H1 (cell line): ENCODE measurements around the gene BCAS1. TPM values are rescaled to one million over a fixed set of nuclear protein-coding genes. Genes with fewer than 3 reads are reported as not detected.

ENCODE experiments used
- CTCF ChIA-PET: fragments of 300-600 bp; sonication (Branson Sonifier 250); formaldehyde crosslinking; loops from one replicate; lab custom pipeline; 2021; ENCODE audit not compliant: partially characterized antibody; lab: Charles Lee
- POLR2A ChIA-PET: fragments of 300-600 bp; sonication (Branson Sonifier 250); formaldehyde crosslinking; loops from one replicate; lab custom pipeline; 2021; ENCODE audit warnings: inconsistent platforms; ENCODE audit not compliant: partially characterized antibody; lab: Charles Lee
- DNase-seq, 2 experiments: peaks; one replicate each; pipeline versions ENCODE4 v3.0.0 to v3.0.0-alpha.2; 2010 to 2022; ENCODE audit warnings: low spot score in 2 of 2, low read depth in 1 of 2, mixed read lengths in 1 of 2
- FAIRE-seq: peaks from 2 replicates; lab custom pipeline; 2011; peaks lifted over from hg19 to GRCh38; lab: Jason Lieb, UNC
- H2AFZ ChIP-seq: 2 replicates; pipeline ENCODE4 v1.8.1; 2012; ENCODE audit warnings: low read length, inconsistent platforms
- H2AK5ac ChIP-seq: 2 replicates; pipeline ENCODE4 v1.6.1; 2013; ENCODE audit warnings: low read depth, low read length
- H2BK120ac ChIP-seq: replicated peaks from 2 replicates; pipeline ENCODE3; 2013; ENCODE audit warnings: low read depth, low read length, inconsistent platforms
- H2BK12ac ChIP-seq: 2 replicates; pipeline ENCODE4 v1.6.1; 2013; ENCODE audit warnings: low read depth, low read length
- H2BK15ac ChIP-seq: 2 replicates; pipeline ENCODE4 v1.6.1; 2013; ENCODE audit warnings: low read length
- H2BK20ac ChIP-seq: 2 replicates; pipeline ENCODE4 v1.6.1; 2013; ENCODE audit warnings: low read length
- H2BK5ac ChIP-seq: 2 replicates; pipeline ENCODE4 v1.6.1; 2013; ENCODE audit warnings: low read depth, low read length
- H3K14ac ChIP-seq: 2 replicates; pipeline ENCODE4 v1.6.1; 2013; ENCODE audit warnings: inconsistent platforms; ENCODE audit not compliant: insufficient read length
- H3K18ac ChIP-seq: 2 replicates; pipeline ENCODE4 v1.6.1; 2013; ENCODE audit warnings: low read length; ENCODE audit errors: extremely low read depth
- H3K23ac ChIP-seq: 2 replicates; pipeline ENCODE4 v1.6.1; 2013; ENCODE audit warnings: inconsistent platforms; ENCODE audit not compliant: insufficient read length
- H3K23me2 ChIP-seq: 2 replicates; pipeline ENCODE4 v1.6.1; 2013; ENCODE audit warnings: low read depth, low read length
- H3K27ac ChIP-seq: 2 replicates; pipeline ENCODE4 v1.6.1; 2011; ENCODE audit warnings: low read depth, low read length, inconsistent platforms
- H3K27me3 ChIP-seq, 4 experiments: replicated peaks in 1 of 4; 1 replicate in 1 of 4; 2 replicates in 3 of 4; pipeline versions ENCODE4 v1.6.1 to v1.8.1; 2011 to 2013; ENCODE audit warnings: low read length in 3 of 4, mild to moderate bottlenecking in 3 of 4, inconsistent platforms in 2 of 4, mixed read lengths in 2 of 4, moderate library complexity in 1 of 4; ENCODE audit not compliant: control insufficient read depth in 3 of 4, insufficient read depth in 3 of 4; ENCODE audit errors: extremely low read depth in 1 of 4
- H3K36me3 ChIP-seq, 4 experiments: 2 replicates each; pipeline versions ENCODE4 v1.6.1 to v1.8.1; 2011 to 2013; ENCODE audit warnings: mild to moderate bottlenecking in 4 of 4, low read length in 3 of 4, moderate library complexity in 2 of 4, control low read depth in 1 of 4, inconsistent platforms in 1 of 4; ENCODE audit not compliant: insufficient read depth in 4 of 4, control insufficient read depth in 2 of 4
- H3K4ac ChIP-seq: replicated peaks from 2 replicates; pipeline ENCODE3; 2013; ENCODE audit warnings: low read length, low read depth, mixed read lengths, inconsistent platforms; ENCODE audit not compliant: insufficient read length
- H3K4me1 ChIP-seq, 4 experiments: replicated peaks in 1 of 4; 1 replicate in 1 of 4; 2 replicates in 3 of 4; pipeline versions ENCODE4 v1.6.1 to v1.8.1; 2011 to 2013; ENCODE audit warnings: low read length in 3 of 4, inconsistent platforms in 2 of 4, mixed read lengths in 1 of 4; ENCODE audit not compliant: insufficient read depth in 4 of 4, control insufficient read depth in 3 of 4
- H3K4me2 ChIP-seq, 2 experiments: 2 replicates each; pipeline versions ENCODE4 v1.6.1 to v1.8.1; 2011 to 2013; ENCODE audit warnings: low read depth in 2 of 2, low read length in 2 of 2, control low read depth in 1 of 2, inconsistent platforms in 1 of 2, mild to moderate bottlenecking in 1 of 2; ENCODE audit not compliant: insufficient read depth in 1 of 2
- H3K4me3 ChIP-seq, 4 experiments: fragments of 200-600, 300-600 bp in 1 of 4; sonication (generic), shearing (Covaris generic), sonication (Bioruptor Twin) in 1 of 4; 2 replicates each; pipeline versions ENCODE4 v1.5.1 to v1.8.1; 2011 to 2016; ENCODE audit warnings: low read length in 4 of 4, low read depth in 3 of 4, control low read depth in 2 of 4, inconsistent platforms in 2 of 4, mild to moderate bottlenecking in 2 of 4, mixed read lengths in 1 of 4, moderate library complexity in 1 of 4; ENCODE audit not compliant: insufficient read depth in 2 of 4; ENCODE audit errors: extremely low read depth in 1 of 4
- H3K56ac ChIP-seq: replicated peaks from 2 replicates; pipeline ENCODE3; 2013; ENCODE audit warnings: low read depth, mild to moderate bottlenecking, mixed read lengths, low read length, inconsistent platforms; ENCODE audit not compliant: insufficient read length
- H3K79me1 ChIP-seq: 2 replicates; pipeline ENCODE4 v1.6.1; 2013; ENCODE audit warnings: low read depth, low read length, control low read depth
- H3K79me2 ChIP-seq, 2 experiments: 2 replicates each; pipeline versions ENCODE4 v1.6.1 to v1.8.1; 2012 to 2013; ENCODE audit warnings: low read length in 2 of 2, mild to moderate bottlenecking in 2 of 2, inconsistent platforms in 1 of 2; ENCODE audit not compliant: insufficient read depth in 2 of 2, control insufficient read depth in 1 of 2
- H3K9ac ChIP-seq, 4 experiments: replicated peaks in 1 of 4; 1 replicate in 1 of 4; 2 replicates in 3 of 4; pipeline versions ENCODE4 v1.6.1 to v1.8.1; 2011 to 2013; ENCODE audit warnings: low read depth in 3 of 4, low read length in 3 of 4, control low read depth in 2 of 4, mild to moderate bottlenecking in 2 of 4, moderate library complexity in 2 of 4, inconsistent platforms in 1 of 4; ENCODE audit errors: extremely low read depth in 1 of 4
- H3K9me3 ChIP-seq, 2 experiments: 2 replicates each; pipeline versions ENCODE4 v1.6.1 to v1.8.1; 2012 to 2013; ENCODE audit warnings: mild to moderate bottlenecking in 2 of 2, moderate library complexity in 2 of 2, control low read depth in 1 of 2, inconsistent platforms in 1 of 2, low read depth in 1 of 2, low read length in 1 of 2, mixed read lengths in 1 of 2; ENCODE audit not compliant: insufficient read depth in 2 of 2
- H4K20me1 ChIP-seq, 2 experiments: replicated peaks in 1 of 2; 2 replicates each; pipeline versions ENCODE3 to v1.8.1; 2011 to 2013; ENCODE audit warnings: inconsistent platforms in 2 of 2, low read length in 2 of 2, mild to moderate bottlenecking in 1 of 2; ENCODE audit not compliant: insufficient read depth in 2 of 2, control insufficient read depth in 1 of 2
- H4K5ac ChIP-seq: 2 replicates; pipeline ENCODE4 v1.6.1; 2013; ENCODE audit warnings: low read length, low read depth, mixed read lengths, inconsistent platforms; ENCODE audit not compliant: insufficient read length
- H4K8ac ChIP-seq: 2 replicates; pipeline ENCODE4 v1.8.0; 2013; ENCODE audit warnings: mild to moderate bottlenecking, moderate library complexity, low read length, inconsistent platforms; ENCODE audit not compliant: insufficient read depth; ENCODE audit errors: extremely low read depth
- H4K91ac ChIP-seq: replicated peaks from 2 replicates; pipeline ENCODE3; 2013; ENCODE audit warnings: low read length, mixed read lengths, inconsistent platforms; ENCODE audit not compliant: insufficient read length
- MAX ChIP-seq: IDR thresholded peaks from 2 replicates; pipeline ENCODE4 v1.6.1; 2012; ENCODE audit warnings: inconsistent platforms
- WGBS, 2 experiments: shearing (Covaris generic) in 1 of 2; methylation state at CpG; one replicate each; pipeline versions ENCODE4 v1.1.6 to v1.1.7; 2013 to 2015; ENCODE audit warnings: low lambda C conversion rate in 2 of 2, mixed read lengths in 2 of 2, inconsistent platforms in 1 of 2, low coverage in 1 of 2, missing lambda C conversion rate in 1 of 2; ENCODE audit not compliant: insufficient replicate concordance in 2 of 2, insufficient coverage in 1 of 2, insufficient read length in 1 of 2; ENCODE audit errors: extremely low coverage in 1 of 2, missing lambda C conversion rate in 1 of 2; 5-methylcytosine and 5-hydroxymethylcytosine counted together
- polyA plus RNA-seq, 7 experiments: library from polyadenylated mRNA; depleted of rRNA in 3 of 7; stranded (reverse) in 5 of 7; unstranded in 2 of 7; fragments of >200 nt in 5 of 7; fragments of 200-250 nt in 2 of 7; gene quantifications; 1 replicate in 5 of 7; 2 replicates in 1 of 7; 4 replicates in 1 of 7; pipeline versions ENCODE4 v1.2.1 to v1.2.3, GENCODE V29; 2011 to 2013; ENCODE audit warnings: missing spikeins in 2 of 7, mixed read lengths in 2 of 7
- total RNA-seq: library from RNA; stranded (reverse); fragmentation: NEBNext Ultra II Directional; extraction: Animal tissue kit (Norgen Biotek cat#: 25700); gene quantifications from 2 replicates; pipeline ENCODE4 v1.2.1, GENCODE V29; 2021

BCAS1 gene
- total and polyA plus RNA-seq, 2 of the 8 experiments (the other 6 are each of a cell fraction or from before 2014, with no cell fraction given), result 0.06 to 0.19 TPM

- no peaks in the 10 kb centered on the region for H3K79me1 ChIP-seq
- H3K79me2 ChIP-seq, result no peaks in the 10 kb centered on the region
- no peak overlapping the region for H2BK5ac ChIP-seq
- no peak for TF ChIP-seq MAX
- H2BK20ac ChIP-seq, result no peak overlapping the region
- no peak overlapping the region for H3K14ac ChIP-seq
- H4K20me1 ChIP-seq, result no peaks in the 10 kb centered on the region
- no peak overlapping the region for H3K23ac ChIP-seq
- no peak overlapping the region for H4K5ac ChIP-seq
- no peaks in the 10 kb centered on the region for H3K23me2 ChIP-seq
- H3K4me3 ChIP-seq, result no peak overlapping the region
- peaks cover 0 to 3% (median 0%) of the 10 kb centered on the region in 4 experiments; a peak in 1 of 7 replicates for H3K4me1 ChIP-seq
- H3K56ac ChIP-seq, result no peak overlapping the region
- H2BK12ac ChIP-seq, result no peak overlapping the region
- no peak overlapping the region for H3K4me2 ChIP-seq
- FAIRE-seq (no peak), DNase-seq (no peak)
- no peak overlapping the region for H2BK15ac ChIP-seq
- no peak overlapping the region for H4K8ac ChIP-seq
- no peak overlapping the region for H2AK5ac ChIP-seq
- H3K27ac ChIP-seq, result no peak overlapping the region
- no peak overlapping the region for H3K18ac ChIP-seq
- no peak overlapping the region for H2AFZ ChIP-seq
- H3K9ac ChIP-seq, result no peak overlapping the region
- WGBS, 2 experiments, result 85% methylated on average over 4 of the region's 4 CpGs; no CpG with 5 or more reads in 1 of the 2 experiments
- ChIA-PET POLR2A (no interaction called here), CTCF (interaction anchor here (0.6 to 3.9 kb wide), 8 partner anchors 12 to 244 kb away, joined by 3 to 11 read pairs (median 3); no protein-coding TSS in a partner anchor)
- no peak overlapping the region for H4K91ac ChIP-seq
- no peak overlapping the region for H3K4ac ChIP-seq
- H3K9me3 ChIP-seq, result peaks cover 0 to 9% of the 10 kb centered on the region in 2 experiments; a peak in 3 of 4 replicates
- H2BK120ac ChIP-seq, result no peak overlapping the region
- H3K36me3 ChIP-seq, result no peaks in the 10 kb centered on the region
- H3K27me3 ChIP-seq, result no peaks in the 10 kb centered on the region; a peak in 1 of 7 replicates
These were observed 114.2 kb downstream of the BCAS1 start for GRCh38 chr20:53956013-53956715.
